HG03457 (cell line): Measurements from ENCODE around the gene SLC5A11.

Source experiments
- ATAC-seq: cut with Tn5 transposase; IDR thresholded peaks from one replicate; pipeline ENCODE4 v1.9.1; 2021; ENCODE audit warnings: moderate number of reproducible peaks; ENCODE audit not compliant: unreplicated experiment

Gene SLC5A11

DNA sequence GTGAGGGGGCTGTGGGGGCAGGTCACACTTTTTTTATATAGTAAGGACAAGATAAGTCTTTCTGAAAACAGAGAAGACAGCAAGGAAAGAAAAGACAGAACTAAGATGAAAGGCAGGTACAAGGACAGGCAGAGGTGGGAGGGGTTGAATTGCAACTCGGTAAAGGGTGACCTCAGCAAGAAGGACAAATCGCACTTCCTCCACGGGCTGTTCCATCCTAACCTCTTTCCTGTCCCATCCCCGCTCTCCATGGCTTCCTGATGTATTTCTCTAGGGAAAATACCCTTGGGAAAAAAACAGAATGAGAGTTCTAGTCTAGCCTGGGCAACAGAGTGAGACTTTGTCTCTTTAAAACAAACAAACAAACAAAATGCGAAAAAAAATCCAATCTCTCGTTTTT lies 112.1 kb downstream of the SLC5A11 start:
- ATAC-seq, result no peak
